ENCODE data around the gene GNG13. TPM values are rescaled to one million over a fixed set of nuclear protein-coding genes. Genes with fewer than 3 reads are reported as not detected.

The GNG13 gene
- total and polyA plus RNA-seq, 2 donors (not counting 3 experiments of a cell fraction or from before 2014, with no cell fraction given) = not detected

DNA sequence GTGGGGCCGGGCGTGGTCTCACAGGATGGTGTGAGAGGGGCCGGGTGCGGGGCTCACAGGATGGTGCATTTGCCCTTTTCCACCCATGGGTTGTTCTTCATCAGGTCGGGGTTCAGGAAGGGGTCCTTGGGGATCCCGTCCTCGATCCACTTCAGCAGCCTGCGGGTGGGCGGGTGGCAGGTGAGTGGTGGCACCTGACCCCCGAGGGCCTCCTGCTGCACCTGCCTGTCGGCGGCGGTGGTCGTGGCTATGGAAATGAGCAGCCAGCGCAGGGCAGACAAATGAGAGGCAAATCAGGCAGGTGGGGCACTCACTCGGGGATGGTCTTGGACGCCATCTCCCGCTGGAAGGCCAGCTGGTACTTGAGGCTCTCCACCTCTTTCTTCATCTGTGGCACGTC, 1.9 kb downstream of the GNG13 start:
- H3K79me2 ChIP-seq (ENCODE audit: control insufficient read depth, insufficient read depth, low read length) = no peaks in the 10 kb centered on the region
- intact Hi-C loops (cut with micrococcal nuclease) = no loop called here
- CTCF ChIA-PET = no interaction called here

More for the DNA sequence above, 1.9 kb downstream of the GNG13 start:
- no TSS peak for BruUV-seq (replicated peaks)
- Histone ChIP-seq H3K27me3 (ENCODE audit: control insufficient read depth in 2 of 2, insufficient read depth in 2 of 2, low read length in 2 of 2) (peaks cover 11 to 18% of the 10 kb centered on the region in 2 experiments), H3K9me1 (replicated peaks; ENCODE audit: control insufficient read depth, extremely low read depth, insufficient read depth, low read length) (no peaks in the 10 kb centered on the region), H3K36me3 (ENCODE audit: control insufficient read depth in 2 of 2, extremely low read depth in 1 of 2, insufficient read depth in 2 of 2, low read length in 2 of 2) (no peaks in the 10 kb centered on the region), H3K4me3 (replicated peaks in 1 of 3; ENCODE audit: insufficient read depth in 1 of 3, low read depth in 1 of 3, low read length in 3 of 3) (no peak overlapping the region), H3K9me3 (replicated peaks; ENCODE audit: control insufficient read depth, insufficient read depth, low read length) (no peaks in the 10 kb centered on the region), H3K4me1 (ENCODE audit: control insufficient read depth, extremely low read depth, insufficient read depth, low read length) (no peaks in the 10 kb centered on the region), H3K27ac (ENCODE audit: insufficient read depth, low read depth, low read length) (no peak overlapping the region), H4K20me1 (replicated peaks; ENCODE audit: control insufficient read depth, extremely low read depth, insufficient read depth, low read length) (no peaks in the 10 kb centered on the region), H3K4me2 (ENCODE audit: insufficient read depth, low read length) (no peak overlapping the region), H2AFZ (ENCODE audit: low read depth, low read length) (no peak overlapping the region), H3K9ac (replicated peaks; ENCODE audit: extremely low read depth, insufficient read depth, low read length) (no peak overlapping the region)
- dilution Hi-C loops (cut with MboI; ENCODE audit: extremely low pct_ligation_motif_present, low sequenced_read_pairs) = no loop called here
- TF ChIP-seq, protein P1, sequence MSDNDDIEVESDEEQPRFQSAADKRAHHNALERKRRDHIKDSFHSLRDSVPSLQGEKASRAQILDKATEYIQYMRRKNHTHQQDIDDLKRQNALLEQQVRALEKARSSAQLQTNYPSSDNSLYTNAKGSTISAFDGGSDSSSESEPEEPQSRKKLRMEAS (IDR thresholded peaks at IDR 0.05; ENCODE audit: insufficient read depth, insufficient read length) = no peak
- no peak for TF ChIP-seq MYC (IDR thresholded peaks at IDR 0.05; ENCODE audit: low read depth, low read length)
- TF ChIP-seq POLR2A (IDR thresholded peaks at IDR 0.05; ENCODE audit: low read depth, low read length) = no peak
- TF ChIP-seq GATA2 (IDR thresholded peaks at IDR 0.05; ENCODE audit: insufficient read depth, insufficient read length, low read depth, low read length) = no peak
- TF ChIP-seq, protein P2, sequence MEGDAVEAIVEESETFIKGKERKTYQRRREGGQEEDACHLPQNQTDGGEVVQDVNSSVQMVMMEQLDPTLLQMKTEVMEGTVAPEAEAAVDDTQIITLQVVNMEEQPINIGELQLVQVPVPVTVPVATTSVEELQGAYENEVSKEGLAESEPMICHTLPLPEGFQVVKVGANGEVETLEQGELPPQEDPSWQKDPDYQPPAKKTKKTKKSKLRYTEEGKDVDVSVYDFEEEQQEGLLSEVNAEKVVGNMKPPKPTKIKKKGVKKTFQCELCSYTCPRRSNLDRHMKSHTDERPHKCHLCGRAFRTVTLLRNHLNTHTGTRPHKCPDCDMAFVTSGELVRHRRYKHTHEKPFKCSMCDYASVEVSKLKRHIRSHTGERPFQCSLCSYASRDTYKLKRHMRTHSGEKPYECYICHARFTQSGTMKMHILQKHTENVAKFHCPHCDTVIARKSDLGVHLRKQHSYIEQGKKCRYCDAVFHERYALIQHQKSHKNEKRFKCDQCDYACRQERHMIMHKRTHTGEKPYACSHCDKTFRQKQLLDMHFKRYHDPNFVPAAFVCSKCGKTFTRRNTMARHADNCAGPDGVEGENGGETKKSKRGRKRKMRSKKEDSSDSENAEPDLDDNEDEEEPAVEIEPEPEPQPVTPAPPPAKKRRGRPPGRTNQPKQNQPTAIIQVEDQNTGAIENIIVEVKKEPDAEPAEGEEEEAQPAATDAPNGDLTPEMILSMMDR (IDR thresholded peaks at IDR 0.05; ENCODE audit: extremely low read depth in 1 of 2, insufficient read depth in 1 of 2, low read depth in 1 of 2, low read length in 2 of 2) = no peak
- TF ChIP-seq POLR2AphosphoS5 (IDR thresholded peaks at IDR 0.05; ENCODE audit: insufficient read depth, low read depth, low read length) = no peak
- TF ChIP-seq JUN (IDR thresholded peaks at IDR 0.05; ENCODE audit: borderline replicate concordance, insufficient read depth, insufficient read length, low read depth) = no peak
- no peak for TF ChIP-seq FOS (IDR thresholded peaks at IDR 0.05; ENCODE audit: borderline replicate concordance, insufficient read depth, low read length)
- TF ChIP-seq EZH2 (IDR thresholded peaks at IDR 0.05; ENCODE audit: borderline replicate concordance, low read depth, low read length, severe bottlenecking) = no peak
- FAIRE-seq = no peak
- POLR2A ChIA-PET = no interaction called here
- no peak for DNase-seq (ENCODE audit: low read depth, low spot score)
